ENCODE measurements around the gene SUGCT.

DNA sequence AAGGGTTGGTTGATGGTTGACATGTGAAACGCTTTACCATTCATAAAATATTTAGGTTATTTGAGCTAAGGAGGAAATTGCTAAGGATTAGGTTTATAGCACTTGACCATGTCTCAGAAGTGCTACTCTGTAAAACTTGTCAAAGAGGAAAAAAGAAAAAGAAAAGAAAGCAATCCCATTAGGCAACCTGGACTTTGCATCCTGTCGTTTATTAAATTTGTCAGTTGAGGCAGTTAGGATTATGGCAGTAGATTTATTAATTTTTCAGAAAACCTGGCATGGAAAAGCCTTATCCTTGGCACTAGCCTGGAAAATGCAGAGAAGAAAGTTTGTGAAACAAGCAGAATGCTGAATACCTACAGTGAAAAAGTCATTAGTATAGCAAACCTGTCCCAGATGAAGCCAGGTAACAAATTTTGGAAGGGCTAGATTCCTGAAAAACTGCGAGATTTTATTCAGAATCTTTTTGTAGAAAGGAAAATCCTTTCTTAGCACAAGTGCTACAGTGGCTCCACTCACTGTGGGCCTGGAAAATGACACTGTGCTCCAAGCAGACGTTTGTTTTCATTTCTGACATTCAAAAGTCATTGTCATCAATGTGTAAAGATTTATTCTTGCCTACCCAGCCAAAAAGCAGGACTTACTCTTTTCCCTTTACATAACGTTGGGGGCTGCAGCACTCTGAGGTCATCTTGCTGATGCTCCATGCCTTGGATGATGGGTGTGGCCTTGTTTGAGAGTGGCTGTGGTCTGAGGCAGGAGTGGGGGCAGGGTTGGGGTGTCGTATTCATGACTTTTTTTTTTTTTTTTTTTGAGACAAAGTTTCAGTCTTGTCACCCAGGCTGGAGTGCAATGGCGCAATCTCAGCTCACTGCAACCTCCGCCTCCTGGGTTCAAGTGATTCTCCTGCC lies 664.9 kb downstream of the SUGCT start:
- no peak for TF ChIP-seq POLR2A (IDR thresholded peaks at IDR 0.05)
- TF ChIP-seq CTCF (IDR thresholded peaks at IDR 0.05), result no peak
